Liver (tissue), 9 donors: ENCODE measurements around the gene COPB2. TPM values are rescaled to one million over a fixed set of nuclear protein-coding genes. Genes with fewer than 3 reads are reported as not detected.
A peak's percentile ranks its signal among the peaks of the same experiment; 100 is the strongest.

ENCODE experiments used
- DNase-seq: peaks from one replicate; pipeline ENCODE4 v3.0.0-alpha.2; 2017; ENCODE audit warnings: low spot score
- H3K27ac ChIP-seq, 2 donors: one replicate each; pipeline ENCODE4 v1.7.0; 2013; ENCODE audit warnings: inconsistent platforms in 2 of 2, low read length in 2 of 2, control low read depth in 1 of 2, low read depth in 1 of 2, mild to moderate bottlenecking in 1 of 2
- H3K27me3 ChIP-seq, 4 donors: one replicate each; pipeline versions ENCODE4 v1.6.1 to v1.7.0; 2013; ENCODE audit warnings: low read length in 3 of 4, inconsistent platforms in 1 of 4, mild to moderate bottlenecking in 1 of 4, moderate library complexity in 1 of 4; ENCODE audit not compliant: control insufficient read depth in 4 of 4, insufficient read depth in 4 of 4
- H3K36me3 ChIP-seq, 4 donors: one replicate each; pipeline versions ENCODE4 v1.6.1 to v1.7.0; 2013; ENCODE audit warnings: low read length in 3 of 4, mild to moderate bottlenecking in 3 of 4, low read depth in 1 of 4, moderate library complexity in 1 of 4; ENCODE audit not compliant: control insufficient read depth in 4 of 4, insufficient read depth in 3 of 4
- H3K4me1 ChIP-seq, 4 donors: one replicate each; pipeline versions ENCODE4 v1.6.1 to v1.7.0; 2013; ENCODE audit warnings: low read length in 3 of 4, mild to moderate bottlenecking in 3 of 4, moderate library complexity in 1 of 4; ENCODE audit not compliant: control insufficient read depth in 4 of 4, insufficient read depth in 4 of 4
- H3K4me3 ChIP-seq, 3 donors: one replicate each; pipeline versions ENCODE4 v1.6.1 to v1.7.0; 2013; ENCODE audit warnings: low read length in 3 of 3, control low read depth in 1 of 3, low read depth in 1 of 3, mild to moderate bottlenecking in 1 of 3
- H3K9ac ChIP-seq, 2 donors: one replicate each; pipeline ENCODE4 v1.7.0; 2013; ENCODE audit warnings: low read length in 2 of 2, mild to moderate bottlenecking in 2 of 2, moderate library complexity in 2 of 2, control low read depth in 1 of 2, low read depth in 1 of 2
- H3K9me3 ChIP-seq, 4 donors: one replicate each; pipeline versions ENCODE4 v1.6.1 to v1.7.0; 2013; ENCODE audit warnings: low read length in 3 of 4; ENCODE audit not compliant: control insufficient read depth in 4 of 4
- ATF3 ChIP-seq: IDR thresholded peaks from 2 replicates; pipeline ENCODE4 v1.6.1; 2016; ENCODE audit warnings: antibody characterized with exemption
- EGR1 ChIP-seq, 2 donors: IDR thresholded peaks; 2 replicates each; pipeline ENCODE4 v1.6.1; 2016 to 2018; ENCODE audit warnings: antibody characterized with exemption in 2 of 2, low read depth in 2 of 2
- FOXA1 ChIP-seq: IDR thresholded peaks from 2 replicates; pipeline ENCODE4 v1.6.1; 2016; ENCODE audit warnings: antibody characterized with exemption
- FOXA2 ChIP-seq: IDR thresholded peaks from 2 replicates; pipeline ENCODE4 v1.6.1; 2016; ENCODE audit warnings: antibody characterized with exemption
- GABPA ChIP-seq, 2 donors: IDR thresholded peaks in 1 of 2; conservative IDR thresholded peaks in 1 of 2; 2 replicates each; pipeline ENCODE4 v1.6.1; 2016; ENCODE audit warnings: antibody characterized with exemption in 2 of 2, mild to moderate bottlenecking in 1 of 2, moderate library complexity in 1 of 2
- HNF4A ChIP-seq, 2 donors: conservative IDR thresholded peaks; 2 replicates each; pipeline ENCODE4 v1.6.1; 2016; ENCODE audit warnings: antibody characterized with exemption in 2 of 2, mild to moderate bottlenecking in 2 of 2
- HNF4G ChIP-seq: IDR thresholded peaks from 2 replicates; pipeline ENCODE4 v1.6.1; 2016; ENCODE audit warnings: antibody characterized with exemption
- JUND ChIP-seq, 2 donors: IDR thresholded peaks; 2 replicates each; pipeline ENCODE4 v1.6.1; 2016; ENCODE audit warnings: antibody characterized with exemption in 2 of 2
- NR2F2 ChIP-seq: IDR thresholded peaks from 2 replicates; pipeline ENCODE4 v1.6.1; 2016; ENCODE audit warnings: antibody characterized with exemption
- RAD21 ChIP-seq, 2 donors: IDR thresholded peaks; 2 replicates each; pipeline ENCODE4 v1.6.1; 2016; ENCODE audit warnings: antibody characterized with exemption in 2 of 2, mild to moderate bottlenecking in 2 of 2
- RXRA ChIP-seq, 2 donors: IDR thresholded peaks; 2 replicates each; pipeline ENCODE4 v1.6.1; 2017 to 2018; ENCODE audit warnings: antibody characterized with exemption in 2 of 2, mild to moderate bottlenecking in 1 of 2
- SP1 ChIP-seq: IDR thresholded peaks from 2 replicates; pipeline ENCODE4 v1.6.1; 2018; ENCODE audit warnings: antibody characterized with exemption, mild to moderate bottlenecking
- TAF1 ChIP-seq: conservative IDR thresholded peaks from 2 replicates; pipeline ENCODE4 v1.6.1; 2016; ENCODE audit warnings: antibody characterized with exemption, mild to moderate bottlenecking
- YY1 ChIP-seq: IDR thresholded peaks from 2 replicates; pipeline ENCODE4 v1.6.1; 2016; ENCODE audit warnings: antibody characterized with exemption, mild to moderate bottlenecking
- ZBTB33 ChIP-seq: IDR thresholded peaks from 2 replicates; pipeline ENCODE4 v1.6.1; 2016; ENCODE audit warnings: antibody characterized with exemption
- WGBS: extraction: QIAGEN DNeasy Blood & Tissue Kit; methylation state at CpG from one replicate; pipeline ENCODE4 v1.1.7; 2013; 5-methylcytosine and 5-hydroxymethylcytosine counted together
- polyA plus RNA-seq, 2 donors: library from polyadenylated mRNA; stranded (reverse) in 1 of 2; unstranded in 1 of 2; fragments of 200-250 nt in 1 of 2; fragments of >200 nt in 1 of 2; fragmentation: Nextera tagmentation in 1 of 2; extraction: Ambion mirVana in 1 of 2; gene quantifications; one replicate each; pipeline versions ENCODE4 v1.2.1 to v1.2.3, GENCODE V29; 2013 to 2015
- total RNA-seq, 2 donors: library from RNA; depleted of rRNA; stranded (reverse); fragments of >200 nt; gene quantifications; one replicate each; pipeline ENCODE4 v1.2.3, GENCODE V29; 2014
- TF ChIP-seq, protein P1 (sequence below): IDR thresholded peaks from 2 replicates; pipeline ENCODE4 v1.6.1; 2016; ENCODE audit warnings: antibody characterized with exemption
- TF ChIP-seq, protein P2 (sequence below): fragments of 150-350 bp; IDR thresholded peaks from 2 replicates; pipeline ENCODE4 v1.5.1; 2017; ENCODE audit warnings: improper control_type of control experiment, low read depth, low read length; ENCODE audit not compliant: missing input control
- TF ChIP-seq, protein P3 (sequence below): IDR thresholded peaks from 2 replicates; pipeline ENCODE4 v1.6.1; 2016; ENCODE audit warnings: antibody characterized with exemption, mild to moderate bottlenecking
- donor health status: healthy.
- donor health status: healthy.
- donor health status: healthy.
- donor health status: healthy.
- donor health status: healthy.

Gene COPB2
- total and polyA plus RNA-seq, 4 donors = 45.4 to 145 (median 72.0) TPM

- WGBS = 97% methylated on average over 1 of the region's 1 CpG
- TF ChIP-seq RAD21 (IDR thresholded peaks at IDR 0.05) = no peak
- TF ChIP-seq GABPA (IDR thresholded peaks at IDR 0.05 in 1 of 2, conservative IDR thresholded peaks at IDR 0.05 in 1 of 2) = no peak
- TF ChIP-seq, protein P1, sequence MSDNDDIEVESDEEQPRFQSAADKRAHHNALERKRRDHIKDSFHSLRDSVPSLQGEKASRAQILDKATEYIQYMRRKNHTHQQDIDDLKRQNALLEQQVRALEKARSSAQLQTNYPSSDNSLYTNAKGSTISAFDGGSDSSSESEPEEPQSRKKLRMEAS = no peak
- no peak for TF ChIP-seq RXRA (IDR thresholded peaks at IDR 0.05)
- no peak for TF ChIP-seq ATF3
- TF ChIP-seq, protein P2, sequence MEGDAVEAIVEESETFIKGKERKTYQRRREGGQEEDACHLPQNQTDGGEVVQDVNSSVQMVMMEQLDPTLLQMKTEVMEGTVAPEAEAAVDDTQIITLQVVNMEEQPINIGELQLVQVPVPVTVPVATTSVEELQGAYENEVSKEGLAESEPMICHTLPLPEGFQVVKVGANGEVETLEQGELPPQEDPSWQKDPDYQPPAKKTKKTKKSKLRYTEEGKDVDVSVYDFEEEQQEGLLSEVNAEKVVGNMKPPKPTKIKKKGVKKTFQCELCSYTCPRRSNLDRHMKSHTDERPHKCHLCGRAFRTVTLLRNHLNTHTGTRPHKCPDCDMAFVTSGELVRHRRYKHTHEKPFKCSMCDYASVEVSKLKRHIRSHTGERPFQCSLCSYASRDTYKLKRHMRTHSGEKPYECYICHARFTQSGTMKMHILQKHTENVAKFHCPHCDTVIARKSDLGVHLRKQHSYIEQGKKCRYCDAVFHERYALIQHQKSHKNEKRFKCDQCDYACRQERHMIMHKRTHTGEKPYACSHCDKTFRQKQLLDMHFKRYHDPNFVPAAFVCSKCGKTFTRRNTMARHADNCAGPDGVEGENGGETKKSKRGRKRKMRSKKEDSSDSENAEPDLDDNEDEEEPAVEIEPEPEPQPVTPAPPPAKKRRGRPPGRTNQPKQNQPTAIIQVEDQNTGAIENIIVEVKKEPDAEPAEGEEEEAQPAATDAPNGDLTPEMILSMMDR = no peak
- no peak for TF ChIP-seq SP1
- TF ChIP-seq HNF4A (conservative IDR thresholded peaks at IDR 0.05) = no peak
- TF ChIP-seq NR2F2 = no peak
- no peak for TF ChIP-seq YY1
- TF ChIP-seq HNF4G = no peak
- TF ChIP-seq FOXA1 = no peak
- TF ChIP-seq, protein P3, sequence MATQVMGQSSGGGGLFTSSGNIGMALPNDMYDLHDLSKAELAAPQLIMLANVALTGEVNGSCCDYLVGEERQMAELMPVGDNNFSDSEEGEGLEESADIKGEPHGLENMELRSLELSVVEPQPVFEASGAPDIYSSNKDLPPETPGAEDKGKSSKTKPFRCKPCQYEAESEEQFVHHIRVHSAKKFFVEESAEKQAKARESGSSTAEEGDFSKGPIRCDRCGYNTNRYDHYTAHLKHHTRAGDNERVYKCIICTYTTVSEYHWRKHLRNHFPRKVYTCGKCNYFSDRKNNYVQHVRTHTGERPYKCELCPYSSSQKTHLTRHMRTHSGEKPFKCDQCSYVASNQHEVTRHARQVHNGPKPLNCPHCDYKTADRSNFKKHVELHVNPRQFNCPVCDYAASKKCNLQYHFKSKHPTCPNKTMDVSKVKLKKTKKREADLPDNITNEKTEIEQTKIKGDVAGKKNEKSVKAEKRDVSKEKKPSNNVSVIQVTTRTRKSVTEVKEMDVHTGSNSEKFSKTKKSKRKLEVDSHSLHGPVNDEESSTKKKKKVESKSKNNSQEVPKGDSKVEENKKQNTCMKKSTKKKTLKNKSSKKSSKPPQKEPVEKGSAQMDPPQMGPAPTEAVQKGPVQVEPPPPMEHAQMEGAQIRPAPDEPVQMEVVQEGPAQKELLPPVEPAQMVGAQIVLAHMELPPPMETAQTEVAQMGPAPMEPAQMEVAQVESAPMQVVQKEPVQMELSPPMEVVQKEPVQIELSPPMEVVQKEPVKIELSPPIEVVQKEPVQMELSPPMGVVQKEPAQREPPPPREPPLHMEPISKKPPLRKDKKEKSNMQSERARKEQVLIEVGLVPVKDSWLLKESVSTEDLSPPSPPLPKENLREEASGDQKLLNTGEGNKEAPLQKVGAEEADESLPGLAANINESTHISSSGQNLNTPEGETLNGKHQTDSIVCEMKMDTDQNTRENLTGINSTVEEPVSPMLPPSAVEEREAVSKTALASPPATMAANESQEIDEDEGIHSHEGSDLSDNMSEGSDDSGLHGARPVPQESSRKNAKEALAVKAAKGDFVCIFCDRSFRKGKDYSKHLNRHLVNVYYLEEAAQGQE = no peak
These were observed 26.8 kb upstream of the COPB2 start for GRCh38 chr3:139416275-139416674.

DNA sequence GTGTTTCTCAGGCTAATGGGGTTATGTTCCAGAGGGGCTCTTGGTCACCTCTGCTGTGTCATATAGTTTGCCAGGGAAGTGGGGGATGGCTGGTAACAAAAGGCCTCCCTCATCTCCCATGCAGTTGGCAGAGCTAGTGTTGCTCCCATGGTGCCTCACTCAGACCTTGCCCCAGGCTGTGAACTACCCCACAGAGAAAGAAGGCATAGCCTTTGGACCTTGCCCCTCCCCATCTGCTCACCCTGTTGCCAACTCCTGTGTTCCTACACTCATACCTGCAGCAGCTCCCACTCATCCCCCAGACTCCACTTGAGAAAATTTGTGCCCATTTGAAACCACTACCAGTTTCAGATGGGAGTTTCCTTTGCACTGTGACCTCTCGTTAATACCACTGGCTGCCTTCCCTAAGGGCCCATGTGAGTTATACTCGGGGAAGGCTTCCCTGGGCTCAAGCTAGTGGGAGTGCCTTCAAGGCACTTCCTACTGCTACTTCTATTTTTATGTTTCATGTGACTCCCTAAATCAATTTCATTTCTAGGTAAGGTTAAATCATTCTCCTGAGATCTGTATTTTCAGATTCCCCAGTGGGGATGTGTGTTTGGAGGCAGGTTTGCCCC is 25.3 kb upstream of the COPB2 start:
- peaks cover 0 to 7% (median 3%) of the 10 kb centered on the region in 4 donors for H3K4me1 ChIP-seq
- no peak overlapping the region for H3K9ac ChIP-seq
- H3K36me3 ChIP-seq = no peaks in the 10 kb centered on the region
- peaks cover 0 to 7% (median under 1%) of the 10 kb centered on the region in 4 donors for H3K9me3 ChIP-seq
- H3K27me3 ChIP-seq = no peaks in the 10 kb centered on the region
- no peak overlapping the region for H3K4me3 ChIP-seq
- WGBS = 70% methylated on average over 2 of the region's 2 CpGs
- no peak for DNase-seq
- H3K27ac ChIP-seq = no peak overlapping the region
- no peak for TF ChIP-seq FOXA2
- TF ChIP-seq RXRA (IDR thresholded peaks at IDR 0.05) = no peak
- TF ChIP-seq TAF1 = no peak
- TF ChIP-seq ZBTB33 = no peak
- TF ChIP-seq GABPA (IDR thresholded peaks at IDR 0.05 in 1 of 2, conservative IDR thresholded peaks at IDR 0.05 in 1 of 2) = no peak
- no peak for TF ChIP-seq RAD21 (IDR thresholded peaks at IDR 0.05)
- TF ChIP-seq, protein P1 = no peak
- TF ChIP-seq HNF4G = peak; percentile 66
- TF ChIP-seq EGR1 (IDR thresholded peaks at IDR 0.05; ENCODE audit: low read depth in 2 of 2) = no peak
- TF ChIP-seq FOXA1 = no peak
- TF ChIP-seq ATF3 = no peak
- TF ChIP-seq, protein P3 = no peak
- no peak for TF ChIP-seq JUND (IDR thresholded peaks at IDR 0.05)

More at GRCh38 chr3:139416275-139416674, 26.8 kb upstream of the COPB2 start:
- H3K9me3 ChIP-seq = peaks cover 0 to 7% (median under 1%) of the 10 kb centered on the region in 4 donors
- no peak overlapping the region for H3K27ac ChIP-seq
- H3K4me1 ChIP-seq = peaks cover 0 to 12% (median 5%) of the 10 kb centered on the region in 4 donors
- H3K4me3 ChIP-seq = no peak overlapping the region
- H3K27me3 ChIP-seq = no peaks in the 10 kb centered on the region
- no peak for DNase-seq
- H3K36me3 ChIP-seq = no peaks in the 10 kb centered on the region
- H3K9ac ChIP-seq = no peak overlapping the region
